H9 (cell line): ENCODE measurements around the gene ALKAL2. TPM values are rescaled to one million over a fixed set of nuclear protein-coding genes. Genes with fewer than 3 reads are reported as not detected.

Experiments used
- DNase-seq: peaks from one replicate; pipeline ENCODE4 v3.0.0-alpha.2; 2017
- H2AFZ ChIP-seq: one replicate; pipeline ENCODE4 v1.6.1; 2013; ENCODE audit warnings: mild to moderate bottlenecking, low read length, control low read depth, moderate library complexity
- H2AK5ac ChIP-seq: 2 replicates; pipeline ENCODE4 v1.6.1; 2013; ENCODE audit warnings: low read length, control low read depth, mixed read lengths; ENCODE audit not compliant: insufficient read length
- H2BK120ac ChIP-seq: one replicate; pipeline ENCODE4 v1.6.1; 2013; ENCODE audit warnings: low read depth, mild to moderate bottlenecking, low read length, control low read depth, inconsistent platforms; ENCODE audit not compliant: poor library complexity, severe bottlenecking
- H2BK12ac ChIP-seq: 2 replicates; pipeline ENCODE4 v1.6.1; 2013; ENCODE audit warnings: low read length, control low read depth, mixed read lengths, low read depth; ENCODE audit not compliant: insufficient read length
- H2BK15ac ChIP-seq: 2 replicates; pipeline ENCODE4 v1.6.1; 2013; ENCODE audit warnings: low read depth, low read length, control low read depth
- H2BK20ac ChIP-seq: one replicate; pipeline ENCODE4 v1.6.1; 2013; ENCODE audit warnings: low read depth, mild to moderate bottlenecking, low read length, control low read depth, inconsistent platforms; ENCODE audit not compliant: poor library complexity, severe bottlenecking
- H2BK5ac ChIP-seq: 2 replicates; pipeline ENCODE4 v1.6.1; 2013; ENCODE audit warnings: low read length, control low read depth, mixed read lengths; ENCODE audit not compliant: insufficient read length
- H3K14ac ChIP-seq: 2 replicates; pipeline ENCODE4 v1.6.1; 2013; ENCODE audit warnings: low read length, control low read depth; ENCODE audit not compliant: insufficient read depth
- H3K18ac ChIP-seq: 2 replicates; pipeline ENCODE4 v1.6.1; 2013; ENCODE audit warnings: low read depth, mild to moderate bottlenecking, mixed read lengths, low read length, control low read depth; ENCODE audit not compliant: insufficient read length
- H3K23ac ChIP-seq: 2 replicates; pipeline ENCODE4 v1.6.1; 2013; ENCODE audit warnings: low read length, control low read depth, mixed read lengths, low read depth; ENCODE audit not compliant: insufficient read length
- H3K23me2 ChIP-seq: 2 replicates; pipeline ENCODE4 v1.6.1; 2013; ENCODE audit warnings: low read depth, mild to moderate bottlenecking, mixed read lengths, low read length, control low read depth; ENCODE audit not compliant: insufficient read length, poor library complexity, severe bottlenecking
- H3K27ac ChIP-seq: 2 replicates; pipeline ENCODE4 v1.5.1; 2013; ENCODE audit warnings: low read length, control low read depth, mixed read lengths, low read depth; ENCODE audit not compliant: insufficient read length
- H3K27me3 ChIP-seq: 2 replicates; pipeline ENCODE4 v1.6.1; 2013; ENCODE audit warnings: low read length, control low read depth, inconsistent platforms; ENCODE audit not compliant: insufficient read depth
- H3K4ac ChIP-seq: 2 replicates; pipeline ENCODE4 v1.6.1; 2013; ENCODE audit warnings: low read depth, mild to moderate bottlenecking, control low read depth, inconsistent platforms, low read length, moderate library complexity
- H3K4me1 ChIP-seq: 2 replicates; pipeline ENCODE4 v1.6.1; 2013; ENCODE audit warnings: low read length, control low read depth, inconsistent platforms; ENCODE audit not compliant: insufficient read depth
- H3K4me2 ChIP-seq: 2 replicates; pipeline ENCODE4 v1.6.1; 2013; ENCODE audit warnings: low read length, control low read depth, mixed read lengths; ENCODE audit not compliant: insufficient read length, insufficient read depth
- H3K56ac ChIP-seq: 2 replicates; pipeline ENCODE4 v1.6.1; 2013; ENCODE audit warnings: low read depth, mild to moderate bottlenecking, mixed read lengths, low read length, control low read depth; ENCODE audit not compliant: insufficient read length
- H3K79me1 ChIP-seq: 2 replicates; pipeline ENCODE4 v1.6.1; 2013; ENCODE audit warnings: low read depth, mild to moderate bottlenecking, moderate library complexity, low read length, control low read depth, inconsistent platforms; ENCODE audit not compliant: insufficient read depth, poor library complexity, severe bottlenecking
- H3K79me2 ChIP-seq: 2 replicates; pipeline ENCODE4 v1.6.1; 2013; ENCODE audit warnings: low read length, control low read depth, inconsistent platforms; ENCODE audit not compliant: insufficient read depth
- H3K9ac ChIP-seq: 2 replicates; pipeline ENCODE4 v1.6.1; 2013; ENCODE audit warnings: low read length, control low read depth, mixed read lengths; ENCODE audit not compliant: insufficient read length; ENCODE audit errors: extremely low read depth
- H3K9me3 ChIP-seq: one replicate; pipeline ENCODE4 v1.6.1; 2013; ENCODE audit warnings: low read depth, low read length, inconsistent platforms; ENCODE audit not compliant: control insufficient read depth
- H3T11ph ChIP-seq: one replicate; pipeline ENCODE4 v1.6.1; 2013; ENCODE audit warnings: mild to moderate bottlenecking, low read length, control low read depth, inconsistent platforms
- H4K20me1 ChIP-seq: one replicate; pipeline ENCODE4 v1.6.1; 2013; ENCODE audit not compliant: control insufficient read depth, insufficient read length, insufficient read depth
- H4K5ac ChIP-seq: 2 replicates; pipeline ENCODE4 v1.6.1; 2013; ENCODE audit warnings: low read depth, mild to moderate bottlenecking, mixed read lengths, low read length, control low read depth; ENCODE audit not compliant: insufficient read length
- H4K8ac ChIP-seq: replicated peaks from 2 replicates; pipeline ENCODE4 v1.6.1; 2013; ENCODE audit warnings: low read length, control low read depth, mixed read lengths, low read depth; ENCODE audit not compliant: insufficient read length
- H4K91ac ChIP-seq: 2 replicates; pipeline ENCODE4 v1.6.1; 2013; ENCODE audit warnings: low read depth, mild to moderate bottlenecking, moderate library complexity, mixed read lengths, low read length, control low read depth; ENCODE audit not compliant: insufficient read length
- H3K27ac Mint-ChIP-seq, 3 experiments: 2 replicates in 2 of 3; 3 replicates in 1 of 3; pipeline ENCODE4 v1.8.0; 2020 to 2021; ENCODE audit warnings: mixed read lengths in 3 of 3, mild to moderate bottlenecking in 1 of 3, moderate library complexity in 1 of 3
- H3K27me3 Mint-ChIP-seq: 2 replicates; pipeline ENCODE4 v1.8.0; 2021; ENCODE audit warnings: low read depth, mild to moderate bottlenecking, moderate library complexity, mixed read lengths
- H3K36me3 Mint-ChIP-seq, 3 experiments: 2 replicates in 2 of 3; 3 replicates in 1 of 3; pipeline ENCODE4 v1.8.0; 2020 to 2021; ENCODE audit warnings: low read depth in 3 of 3, mixed read lengths in 3 of 3; ENCODE audit not compliant: insufficient read depth in 1 of 3
- H3K4me1 Mint-ChIP-seq, 2 experiments: 2 replicates each; pipeline ENCODE4 v1.8.0; 2020; ENCODE audit warnings: mixed read lengths in 2 of 2
- H3K4me3 Mint-ChIP-seq, 2 experiments: 2 replicates in 1 of 2; 3 replicates in 1 of 2; pipeline ENCODE4 v1.8.0; 2020 to 2021; ENCODE audit warnings: mild to moderate bottlenecking in 2 of 2, mixed read lengths in 2 of 2, moderate library complexity in 1 of 2
- H3K9me3 Mint-ChIP-seq, 2 experiments: 2 replicates in 1 of 2; 3 replicates in 1 of 2; pipeline ENCODE4 v1.8.0; 2020; ENCODE audit warnings: mild to moderate bottlenecking in 2 of 2, mixed read lengths in 2 of 2, moderate library complexity in 1 of 2
- WGBS: extraction: QIAGEN DNeasy Blood & Tissue Kit; methylation state at CpG from one replicate; pipeline ENCODE4 v1.1.7; 2013; ENCODE audit warnings: missing lambda C conversion rate, low lambda C conversion rate, mixed read lengths; ENCODE audit not compliant: insufficient read length; ENCODE audit errors: extremely low coverage; 5-methylcytosine and 5-hydroxymethylcytosine counted together
- total RNA-seq: library from RNA; stranded (reverse); gene quantifications from 2 replicates; pipeline ENCODE4 v1.2.1, GENCODE V29; 2021
- TF ChIP-seq, protein P1 (sequence below): fragments of 200-600 bp; sonication (generic); conservative IDR thresholded peaks from 3 replicates; pipeline ENCODE4 v1.8.0; 2021; ENCODE audit warnings: antibody characterized with exemption, mild to moderate bottlenecking

Gene ALKAL2
- total RNA-seq, 1 experiment from 2014 or later, result 0.48 TPM

DNA sequence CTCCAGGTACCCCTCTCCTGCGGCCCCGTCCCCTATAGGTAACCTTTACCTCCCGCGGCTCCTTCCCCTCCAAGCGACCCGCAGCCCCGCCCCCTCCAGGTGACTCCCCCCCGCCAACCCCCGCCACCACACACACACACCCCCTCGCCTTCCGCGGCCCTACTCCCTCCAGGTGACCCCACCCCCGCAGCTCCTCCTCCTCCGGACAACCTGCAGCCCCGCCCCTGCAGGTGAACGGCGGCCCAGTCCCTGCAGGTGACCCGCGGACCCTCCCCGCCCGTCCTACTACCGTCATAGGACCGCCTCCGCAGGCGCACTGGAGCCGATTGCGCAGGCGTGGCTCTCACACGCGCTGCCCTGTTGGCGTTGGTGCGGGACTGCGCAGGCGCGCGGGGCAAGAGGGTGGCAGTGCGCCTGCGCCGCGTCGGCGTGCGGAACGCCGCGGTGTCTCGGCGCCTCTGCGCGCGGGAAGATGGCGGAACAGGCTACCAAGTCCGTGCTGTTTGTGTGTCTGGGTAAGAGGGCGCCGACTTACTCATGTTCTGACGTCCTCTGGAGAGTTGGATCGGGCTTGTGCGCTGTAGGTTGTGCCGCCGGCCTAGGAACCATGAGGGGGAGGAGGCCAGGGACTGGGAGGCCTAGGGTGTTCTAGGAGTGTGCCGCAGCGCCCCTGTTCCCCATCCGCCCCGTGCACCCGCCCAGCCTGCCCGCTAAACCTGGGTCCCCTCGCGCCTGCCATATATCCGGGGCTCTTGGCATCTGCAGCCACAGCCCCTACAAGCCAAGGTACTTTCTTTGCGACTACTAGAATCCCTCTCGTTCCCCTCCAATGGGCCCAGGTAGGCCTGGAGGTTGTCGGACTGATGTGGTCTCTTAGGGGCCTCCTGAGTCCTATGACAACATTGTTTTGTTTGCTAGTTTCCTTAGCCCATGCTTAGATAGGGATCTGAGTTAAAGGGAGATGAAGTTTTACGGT, 23.1 kb downstream of the ALKAL2 start, which contains the start of gene ACP1:
TSS of gene ACP1 (plus strand) at position 455 of the 976 bp plus-strand sequence. CDS start at position 473, 18 bp downstream.
- Histone ChIP-seq H2BK20ac (no peak within 1 kb of the TSS), H2AFZ (no peak within 1 kb of the TSS), H2BK12ac (no peak within 1 kb of the TSS), H3K14ac (peak within 1 kb of the TSS; percentile 84), H2BK120ac (no peak within 1 kb of the TSS), H4K91ac (no peak within 1 kb of the TSS), H3K4me1 (peaks cover 2% of the 10 kb centered on the region; the same call in 1 of the 2 replicates), H3K27ac (no peak within 1 kb of the TSS), H3K4ac (no peak within 1 kb of the TSS), H3K23me2 (peaks cover 16% of the 10 kb centered on the region), H3K9ac (peak within 1 kb of the TSS; percentile 83), H3K79me2 (peaks cover 41% of the 10 kb centered on the region), H3K4me2 (peak within 1 kb of the TSS; percentile 97), H4K5ac (peak within 1 kb of the TSS; percentile 7), H4K20me1 (peaks cover 2% of the 10 kb centered on the region), H2AK5ac (no peak within 1 kb of the TSS), H3K9me3 (no peaks in the 10 kb centered on the region), H3K79me1 (peaks cover under 1% of the 10 kb centered on the region), H3K23ac (no peak within 1 kb of the TSS), H3T11ph (no peak within 1 kb of the TSS), H2BK5ac (peak within 1 kb of the TSS; percentile 10), H3K27me3 (no peaks in the 10 kb centered on the region), H2BK15ac (no peak within 1 kb of the TSS), H3K56ac (no peak within 1 kb of the TSS), H4K8ac (no peak within 1 kb of the TSS), H3K18ac (peak within 1 kb of the TSS; percentile 65)
- Mint-ChIP-seq H3K4me1 (peaks cover 20 to 37% of the 10 kb centered on the region in 2 experiments), H3K27ac (peak within 1 kb of the TSS; percentile 97 to 98 (median 97)), H3K36me3 (peaks cover 14 to 28% (median 16%) of the 10 kb centered on the region in 3 experiments; a peak in 6 of 7 replicates), H3K9me3 (peaks cover 3 to 6% of the 10 kb centered on the region in 2 experiments; a peak in 3 of 5 replicates), H3K4me3 (peak within 1 kb of the TSS; percentile 93 to 94), H3K27me3 (peaks cover 10% of the 10 kb centered on the region)
- TF ChIP-seq, protein P1, sequence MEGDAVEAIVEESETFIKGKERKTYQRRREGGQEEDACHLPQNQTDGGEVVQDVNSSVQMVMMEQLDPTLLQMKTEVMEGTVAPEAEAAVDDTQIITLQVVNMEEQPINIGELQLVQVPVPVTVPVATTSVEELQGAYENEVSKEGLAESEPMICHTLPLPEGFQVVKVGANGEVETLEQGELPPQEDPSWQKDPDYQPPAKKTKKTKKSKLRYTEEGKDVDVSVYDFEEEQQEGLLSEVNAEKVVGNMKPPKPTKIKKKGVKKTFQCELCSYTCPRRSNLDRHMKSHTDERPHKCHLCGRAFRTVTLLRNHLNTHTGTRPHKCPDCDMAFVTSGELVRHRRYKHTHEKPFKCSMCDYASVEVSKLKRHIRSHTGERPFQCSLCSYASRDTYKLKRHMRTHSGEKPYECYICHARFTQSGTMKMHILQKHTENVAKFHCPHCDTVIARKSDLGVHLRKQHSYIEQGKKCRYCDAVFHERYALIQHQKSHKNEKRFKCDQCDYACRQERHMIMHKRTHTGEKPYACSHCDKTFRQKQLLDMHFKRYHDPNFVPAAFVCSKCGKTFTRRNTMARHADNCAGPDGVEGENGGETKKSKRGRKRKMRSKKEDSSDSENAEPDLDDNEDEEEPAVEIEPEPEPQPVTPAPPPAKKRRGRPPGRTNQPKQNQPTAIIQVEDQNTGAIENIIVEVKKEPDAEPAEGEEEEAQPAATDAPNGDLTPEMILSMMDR, result no peak
- DNase-seq, result peak; percentile 99
- WGBS, result no CpG with 5 or more reads among the region's 73 CpGs
